GM12878 (cell line): ENCODE results near the gene CSNK2A1. TPM values are rescaled to one million over a fixed set of nuclear protein-coding genes. Genes with fewer than 3 reads are reported as not detected.
A peak's percentile ranks its signal among the peaks of the same experiment; 100 is the strongest.

Experiments used
- ATAC-seq: fragments of 200-7000 bp; cut with Tn5 transposase; 3 replicates; pipeline ENCODE4 v1.9.1; 2020; ENCODE audit warnings: mild to moderate bottlenecking, moderate library complexity
- BruUV-seq: library from RNA; stranded (reverse); fragments of 400-500 nt; replicated peaks from 2 replicates; lab custom pipeline; 2021; lab: Mats Ljungman, UMichigan
- CTCF ChIA-PET: fragments of 300-600 bp; sonication (Branson Sonifier 250); formaldehyde crosslinking; extraction: SDS; loops from one replicate; lab custom pipeline; 2021; ENCODE audit warnings: inconsistent platforms; lab: Yijun Ruan, JAX
- POLR2A ChIA-PET: fragments of 350-600 bp; formaldehyde crosslinking; extraction: SDS; loops from one replicate; lab custom pipeline; 2021; ENCODE audit warnings: inconsistent platforms; lab: Charles Lee
- RAD21 ChIA-PET: fragments of 300-600 bp; sonication (Branson Sonifier 250); formaldehyde crosslinking; loops from one replicate; lab custom pipeline; 2023; ENCODE audit warnings: antibody characterized with exemption; ENCODE audit not compliant: unreplicated experiment; lab: Charles Lee
- SMC1A ChIA-PET: fragments of 300-600 bp; sonication (Branson Sonifier 250); formaldehyde crosslinking; loops from one replicate; lab custom pipeline; 2023; ENCODE audit not compliant: unreplicated experiment, uncharacterized antibody; lab: Charles Lee
- DNase-seq: peaks from one replicate; pipeline ENCODE4 v3.0.0-alpha.2; 2011; ENCODE audit warnings: low read depth, low spot score
- FAIRE-seq: peaks from 3 replicates; lab custom pipeline; 2011; peaks lifted over from hg19 to GRCh38; lab: Jason Lieb, UNC
- H2AFZ ChIP-seq: 2 replicates; pipeline ENCODE4 v1.6.0; 2011; ENCODE audit warnings: low read depth, low read length, control low read depth; ENCODE audit not compliant: control insufficient read depth
- H3K27ac ChIP-seq: 2 replicates; pipeline ENCODE4 v1.5.1; 2011; ENCODE audit warnings: control low read depth; ENCODE audit not compliant: control insufficient read depth, insufficient read depth
- H3K27me3 ChIP-seq, 2 experiments: replicated peaks in 1 of 2; 2 replicates each; pipeline versions ENCODE4 v1.6.0 to v1.6.1; 2011; ENCODE audit warnings: low read length in 1 of 2; ENCODE audit not compliant: control insufficient read depth in 2 of 2, insufficient read depth in 2 of 2
- H3K36me3 ChIP-seq, 2 experiments: 2 replicates each; pipeline ENCODE4 v1.5.1; 2011; ENCODE audit warnings: low read length in 1 of 2; ENCODE audit not compliant: control insufficient read depth in 2 of 2, insufficient read depth in 2 of 2
- H3K4me1 ChIP-seq: 2 replicates; pipeline ENCODE4 v1.6.1; 2011; ENCODE audit warnings: mild to moderate bottlenecking, low read length, moderate library complexity, mixed read lengths; ENCODE audit not compliant: control insufficient read depth, insufficient read depth
- H3K4me2 ChIP-seq: 2 replicates; pipeline ENCODE4 v1.6.0; 2011; ENCODE audit warnings: control low read depth; ENCODE audit not compliant: control insufficient read depth, insufficient read depth
- H3K4me3 ChIP-seq: fragments of 200-600 bp; sonication (generic); 2 replicates; pipeline ENCODE4 v1.5.1; 2016
- H3K79me2 ChIP-seq: 2 replicates; pipeline ENCODE4 v1.6.0; 2011; ENCODE audit warnings: low read length; ENCODE audit not compliant: control insufficient read depth, insufficient read depth
- H3K9ac ChIP-seq: 2 replicates; pipeline ENCODE4 v1.8.0; 2011; ENCODE audit warnings: low read length, control low read depth, mixed read lengths; ENCODE audit not compliant: control insufficient read depth, insufficient read depth
- H3K9me3 ChIP-seq: replicated peaks from 3 replicates; pipeline ENCODE4 v1.5.1; 2011; ENCODE audit warnings: mild to moderate bottlenecking, low read length; ENCODE audit not compliant: control insufficient read depth, insufficient read depth
- H4K20me1 ChIP-seq: 2 replicates; pipeline ENCODE4 v1.6.0; 2011; ENCODE audit not compliant: control insufficient read depth, insufficient read depth
- ASH2L ChIP-seq: fragments of 300-600, 200-600 bp; sonication (generic); IDR thresholded peaks from 2 replicates; pipeline ENCODE4 v1.6.1; 2017; ENCODE audit warnings: low read depth, mild to moderate bottlenecking, borderline replicate concordance
- CEBPB ChIP-seq, 2 experiments: fragments of 150-350 bp in 1 of 2; IDR thresholded peaks; 2 replicates each; pipeline ENCODE4 v1.6.1; 2012 to 2014; ENCODE audit warnings: low read depth in 2 of 2, low read length in 2 of 2, borderline replicate concordance in 1 of 2, inconsistent platforms in 1 of 2
- DPF2 ChIP-seq: fragments of 450-650 bp; IDR thresholded peaks from 2 replicates; pipeline ENCODE4 v1.6.1; 2017; ENCODE audit warnings: mild to moderate bottlenecking
- EGR1 ChIP-seq, 2 experiments: IDR thresholded peaks; 1 replicate in 1 of 2; 2 replicates in 1 of 2; pipeline ENCODE4 v1.6.1; 2011 to 2012; ENCODE audit warnings: low read depth in 2 of 2, low read length in 2 of 2, borderline replicate concordance in 1 of 2, mild to moderate bottlenecking in 1 of 2, moderate library complexity in 1 of 2
- FOXK2 ChIP-seq: fragments of 450-650 bp; IDR thresholded peaks from 2 replicates; pipeline ENCODE4 v1.6.1; 2017; ENCODE audit warnings: mild to moderate bottlenecking, moderate library complexity
- FOXM1 ChIP-seq: IDR thresholded peaks from 2 replicates; pipeline ENCODE4 v1.6.1; 2012; ENCODE audit warnings: low read depth, mild to moderate bottlenecking, inconsistent platforms, low read length, moderate library complexity
- JUND ChIP-seq: IDR thresholded peaks from 2 replicates; pipeline ENCODE4 v1.6.1; 2012; ENCODE audit warnings: low read depth, mild to moderate bottlenecking, low read length, improper control_type of control experiment, moderate library complexity
- KAT2A ChIP-seq: conservative IDR thresholded peaks from 2 replicates; pipeline ENCODE4 v1.6.1; 2011; ENCODE audit warnings: low read depth, low read length; ENCODE audit not compliant: control insufficient read depth
- NFYA ChIP-seq: IDR thresholded peaks from 2 replicates; pipeline ENCODE4 v1.6.1; 2011; ENCODE audit warnings: low read depth, mild to moderate bottlenecking, low read length, improper control_type of control experiment, borderline replicate concordance
- NR2F1 ChIP-seq: fragments of 450-650 bp; conservative IDR thresholded peaks from 2 replicates; pipeline ENCODE4 v1.6.1; 2017; ENCODE audit warnings: mild to moderate bottlenecking
- PAX5 ChIP-seq: IDR thresholded peaks from 2 replicates; pipeline ENCODE4 v1.6.1; 2011; ENCODE audit warnings: low read depth, low read length, borderline replicate concordance
- PBX3 ChIP-seq: IDR thresholded peaks from 2 replicates; pipeline ENCODE4 v1.6.1; 2011; ENCODE audit warnings: mild to moderate bottlenecking, low read depth, low read length, moderate library complexity; ENCODE audit not compliant: insufficient replicate concordance
- POLR2A ChIP-seq: IDR thresholded peaks from 2 replicates; pipeline ENCODE4 v1.6.1; 2011; ENCODE audit warnings: low read depth, mild to moderate bottlenecking, low read length
- RAD51 ChIP-seq: fragments of 450-650 bp; IDR thresholded peaks from 2 replicates; pipeline ENCODE4 v1.6.1; 2016; ENCODE audit warnings: moderate library complexity, mild to moderate bottlenecking, inconsistent platforms
- SIN3A ChIP-seq: IDR thresholded peaks from 2 replicates; pipeline ENCODE4 v1.6.1; 2012; ENCODE audit warnings: low read depth, low read length, improper control_type of control experiment
- SREBF1 ChIP-seq: IDR thresholded peaks from 2 replicates; pipeline ENCODE4 v1.6.1; 2012; ENCODE audit warnings: mild to moderate bottlenecking, low read length
- STAT3 ChIP-seq: IDR thresholded peaks from 2 replicates; pipeline ENCODE4 v1.6.1; 2011; ENCODE audit warnings: low read depth, low read length, improper control_type of control experiment
- TARDBP ChIP-seq: IDR thresholded peaks from 2 replicates; pipeline ENCODE4 v1.6.1; 2016; ENCODE audit warnings: borderline replicate concordance
- ZNF217 ChIP-seq: fragments of 450-650 bp; IDR thresholded peaks from 2 replicates; pipeline ENCODE4 v1.6.1; 2017; ENCODE audit warnings: antibody characterized with exemption, mild to moderate bottlenecking
- WGBS: methylation state at CpG from one replicate; pipeline ENCODE4 v1.1.6; 2016; ENCODE audit warnings: low lambda C conversion rate; ENCODE audit not compliant: insufficient replicate concordance, insufficient coverage; ENCODE audit errors: missing lambda C conversion rate; 5-methylcytosine and 5-hydroxymethylcytosine counted together
- in situ Hi-C: fragments of 300-500 bp; cut with MboI; formaldehyde crosslinking; loops from 9 replicates; pipeline ENCODE4 v1.14.3; 2018; ENCODE audit warnings: mixed read lengths
- intact Hi-C: fragments of 100-400 bp; cut with micrococcal nuclease; formaldehyde crosslinking; loops from one replicate; pipeline ENCODE4 v1.14.2; 2022; ENCODE audit not compliant: unreplicated experiment
- polyA plus RNA-seq, 11 experiments: library from polyadenylated mRNA; depleted of rRNA in 4 of 11; unstranded in 6 of 11; stranded (reverse) in 5 of 11; fragments of >200 nt; fragmentation: Nextera tagmentation in 4 of 11; fragmentation: Illumina TruSeq in 1 of 11; extraction: Ambion mirVana in 4 of 11; extraction: Trizol in 1 of 11; gene quantifications; 1 replicate in 1 of 11; 2 replicates in 10 of 11; pipeline versions ENCODE4 v1.2.1 to v1.2.3, GENCODE V29; 2011 to 2016; ENCODE audit warnings: inconsistent platforms in 2 of 11, missing spikeins in 2 of 11, low read depth in 1 of 11
- total RNA-seq, 4 experiments: library from RNA; depleted of rRNA in 3 of 4; stranded (reverse); fragments of >200 nt in 3 of 4; fragmentation: Illumina TruSeq in 1 of 4; extraction: Trizol in 1 of 4; gene quantifications; 2 replicates each; pipeline versions ENCODE4 v1.2.1 to v1.2.3, GENCODE V29; 2013 to 2021
- TF ChIP-seq, protein P1 (sequence below): IDR thresholded peaks from 2 replicates; pipeline ENCODE4 v1.6.1; 2012; ENCODE audit warnings: low read depth, low read length, improper control_type of control experiment
- TF ChIP-seq, protein P2 (sequence below): fragments of 450-650 bp; IDR thresholded peaks from 2 replicates; pipeline ENCODE4 v1.6.1; 2018; ENCODE audit warnings: mild to moderate bottlenecking, low read depth, moderate library complexity; ENCODE audit not compliant: partially characterized antibody

The CSNK2A1 gene
- total and polyA plus RNA-seq, 10 of the 15 experiments (the other 5 are each of a cell fraction or from before 2014, with no cell fraction given): 47.6 to 199 (median 95.0) TPM

DNA sequence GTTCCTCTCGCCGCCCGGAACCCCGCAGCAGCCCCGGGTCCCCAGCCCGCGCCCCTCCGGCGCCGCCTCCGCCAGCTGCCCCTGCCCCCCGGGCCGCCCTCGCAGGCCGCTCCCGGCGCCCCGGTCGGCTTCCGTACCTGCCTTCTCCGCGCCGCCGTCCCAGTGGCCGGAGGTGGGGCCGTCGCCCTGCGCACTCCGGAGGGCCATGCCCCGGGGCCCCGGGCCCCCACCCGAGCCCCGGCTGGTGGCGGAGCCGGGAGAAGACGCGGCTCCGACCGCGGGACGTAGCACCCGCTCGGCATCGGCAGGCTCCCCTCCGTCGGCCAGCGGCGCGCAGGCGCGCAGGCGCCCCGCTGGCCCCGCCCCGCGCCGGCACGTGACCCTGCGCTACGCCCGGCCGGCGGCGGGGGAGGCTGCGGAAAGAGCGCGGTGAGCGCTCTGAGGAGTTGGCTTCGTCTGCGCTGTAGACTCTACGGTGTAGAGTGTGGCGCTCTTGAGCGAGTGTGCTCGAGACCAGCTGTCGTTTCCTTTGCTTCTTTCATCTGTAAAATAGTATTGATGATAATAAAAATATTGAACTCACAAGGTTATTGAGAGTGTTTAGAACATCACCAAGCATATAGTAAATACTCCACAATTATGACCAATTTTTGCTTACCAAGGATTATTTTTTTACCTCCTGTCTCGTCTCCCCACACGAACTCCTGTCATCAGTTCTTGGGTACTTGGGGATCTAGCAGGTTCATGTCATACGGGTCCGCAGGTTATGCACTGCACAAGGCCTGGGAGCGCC lies 81.2 kb downstream of the CSNK2A1 start, which contains the start of gene TBC1D20:
TSS of gene TBC1D20 (minus strand) at position 335 of the 793 bp plus-strand sequence. CDS start at position 207, 128 bp downstream.
- peaks cover 5% of the 10 kb centered on the region for H3K4me1 ChIP-seq
- DNase-seq (peak; percentile 40), ATAC-seq (peak; percentile 97), FAIRE-seq (peak; percentile 68)
- no peaks in the 10 kb centered on the region for H3K27me3 ChIP-seq
- in situ Hi-C loops (no loop called here), intact Hi-C loops (loop anchor here (2.0 to 5.0 kb wide), 2 partner anchors 82 to 110 kb away; partner anchors contain the start of gene TRIB3)
- H3K4me2 ChIP-seq: peak within 1 kb of the TSS; percentile 95
- ChIA-PET CTCF (interaction anchor here (1.0 to 2.1 kb wide), 5 partner anchors 14 to 101 kb away, joined by 3 to 6 read pairs (median 4); no protein-coding TSS in a partner anchor), RAD21 (interaction anchor here (0.7 to 1.4 kb wide), 2 partner anchors 55 to 803 kb away, joined by 3 to 5 read pairs; no protein-coding TSS in a partner anchor), SMC1A (no interaction called here), POLR2A (interaction anchor here (1.0 kb wide), 1 partner anchor 55 kb away, joined by 3 read pairs; no protein-coding TSS in a partner anchor)
- H3K9ac ChIP-seq: peak within 1 kb of the TSS; percentile 68
- 1% methylated on average over 75 of the region's 80 CpGs for WGBS
- H4K20me1 ChIP-seq: no peaks in the 10 kb centered on the region
- no peaks in the 10 kb centered on the region; a peak in 1 of 4 replicates for H3K36me3 ChIP-seq
- peaks cover 38% of the 10 kb centered on the region for H3K79me2 ChIP-seq
- peaks cover 2% of the 10 kb centered on the region; the same call in 1 of the 3 replicates for H3K9me3 ChIP-seq
- no TSS peak for BruUV-seq
- H3K27ac ChIP-seq: peak within 1 kb of the TSS; percentile 55
- peak within 1 kb of the TSS; percentile 91 for H3K4me3 ChIP-seq
- peak within 1 kb of the TSS; percentile 94 for H2AFZ ChIP-seq
- no peak for TF ChIP-seq PBX3
- peak; percentile 67 for TF ChIP-seq NR2F1
- TF ChIP-seq RAD51: peak; percentile 55; the same call in 1 of the 2 replicates
- no peak for TF ChIP-seq STAT3
- TF ChIP-seq, protein P1, sequence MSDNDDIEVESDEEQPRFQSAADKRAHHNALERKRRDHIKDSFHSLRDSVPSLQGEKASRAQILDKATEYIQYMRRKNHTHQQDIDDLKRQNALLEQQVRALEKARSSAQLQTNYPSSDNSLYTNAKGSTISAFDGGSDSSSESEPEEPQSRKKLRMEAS: peak; percentile 86
- TF ChIP-seq CEBPB (IDR thresholded peaks at IDR 0.05; ENCODE audit: borderline replicate concordance in 1 of 2, low read depth in 2 of 2, low read length in 2 of 2): no peak
- no peak for TF ChIP-seq JUND
- TF ChIP-seq SIN3A: no peak
- TF ChIP-seq DPF2: no peak; the same call in 1 of the 2 replicates
- TF ChIP-seq NFYA: no peak
- no peak for TF ChIP-seq ASH2L
- TF ChIP-seq, protein P2, sequence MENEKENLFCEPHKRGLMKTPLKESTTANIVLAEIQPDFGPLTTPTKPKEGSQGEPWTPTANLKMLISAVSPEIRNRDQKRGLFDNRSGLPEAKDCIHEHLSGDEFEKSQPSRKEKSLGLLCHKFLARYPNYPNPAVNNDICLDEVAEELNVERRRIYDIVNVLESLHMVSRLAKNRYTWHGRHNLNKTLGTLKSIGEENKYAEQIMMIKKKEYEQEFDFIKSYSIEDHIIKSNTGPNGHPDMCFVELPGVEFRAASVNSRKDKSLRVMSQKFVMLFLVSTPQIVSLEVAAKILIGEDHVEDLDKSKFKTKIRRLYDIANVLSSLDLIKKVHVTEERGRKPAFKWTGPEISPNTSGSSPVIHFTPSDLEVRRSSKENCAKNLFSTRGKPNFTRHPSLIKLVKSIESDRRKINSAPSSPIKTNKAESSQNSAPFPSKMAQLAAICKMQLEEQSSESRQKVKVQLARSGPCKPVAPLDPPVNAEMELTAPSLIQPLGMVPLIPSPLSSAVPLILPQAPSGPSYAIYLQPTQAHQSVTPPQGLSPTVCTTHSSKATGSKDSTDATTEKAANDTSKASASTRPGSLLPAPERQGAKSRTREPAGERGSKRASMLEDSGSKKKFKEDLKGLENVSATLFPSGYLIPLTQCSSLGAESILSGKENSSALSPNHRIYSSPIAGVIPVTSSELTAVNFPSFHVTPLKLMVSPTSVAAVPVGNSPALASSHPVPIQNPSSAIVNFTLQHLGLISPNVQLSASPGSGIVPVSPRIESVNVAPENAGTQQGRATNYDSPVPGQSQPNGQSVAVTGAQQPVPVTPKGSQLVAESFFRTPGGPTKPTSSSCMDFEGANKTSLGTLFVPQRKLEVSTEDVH: no peak
- 0 out of 2 replicates have a peak, but pooled peaks have one; percentile 50 for TF ChIP-seq ZNF217
- TF ChIP-seq FOXM1: no peak
- no peak for TF ChIP-seq FOXK2
- 0 out of 2 replicates have a peak, but pooled peaks have one; percentile 28 for TF ChIP-seq PAX5
- TF ChIP-seq TARDBP: no peak
- peak; percentile 80 for TF ChIP-seq POLR2A
- peak; percentile 77 to 81; a peak in 2 of 3 replicates for TF ChIP-seq EGR1 (IDR thresholded peaks at IDR 0.05; ENCODE audit: borderline replicate concordance in 1 of 2, low read depth in 2 of 2, low read length in 2 of 2)
- TF ChIP-seq KAT2A: no peak
- no peak for TF ChIP-seq SREBF1
